ENCODE results near the gene FANCE.

DNA sequence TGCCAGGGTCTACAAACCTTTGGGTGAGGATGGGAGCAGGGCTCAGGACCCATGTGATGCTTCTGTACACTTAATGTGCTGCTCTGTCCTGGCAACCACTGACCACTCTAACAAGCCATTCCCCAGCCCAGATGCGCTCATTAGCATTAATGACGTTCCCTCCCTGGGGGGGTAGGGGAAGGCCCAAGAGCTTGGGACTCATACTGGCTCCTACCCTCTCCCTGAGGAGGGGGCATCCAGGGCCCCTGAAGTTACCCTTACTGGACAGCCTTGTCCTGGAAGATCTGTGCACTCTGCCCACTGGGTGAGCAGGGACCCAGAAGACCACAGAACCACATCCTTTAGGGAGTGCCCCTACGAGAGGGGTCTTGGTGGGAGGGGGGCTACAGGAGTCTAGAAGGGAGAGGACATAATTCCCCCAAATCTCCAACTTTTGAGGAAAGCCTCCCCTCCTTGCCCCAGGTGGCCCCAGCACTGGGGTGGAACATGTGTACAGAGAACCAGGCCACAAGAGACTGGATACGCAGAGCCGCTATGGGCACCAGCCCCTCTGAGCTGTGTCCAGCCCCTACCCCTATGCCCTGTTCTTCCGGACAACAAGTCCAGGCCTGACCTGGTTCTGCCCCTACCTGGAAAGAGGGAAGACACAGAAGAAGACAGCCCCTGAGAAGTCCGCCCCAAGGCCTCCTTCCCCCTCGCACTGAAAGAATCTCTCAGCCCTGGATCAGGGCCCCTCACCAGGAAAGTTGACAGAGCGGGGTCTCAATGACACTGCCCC, 43.3 kb downstream of the FANCE start:
- TF ChIP-seq, protein P1, sequence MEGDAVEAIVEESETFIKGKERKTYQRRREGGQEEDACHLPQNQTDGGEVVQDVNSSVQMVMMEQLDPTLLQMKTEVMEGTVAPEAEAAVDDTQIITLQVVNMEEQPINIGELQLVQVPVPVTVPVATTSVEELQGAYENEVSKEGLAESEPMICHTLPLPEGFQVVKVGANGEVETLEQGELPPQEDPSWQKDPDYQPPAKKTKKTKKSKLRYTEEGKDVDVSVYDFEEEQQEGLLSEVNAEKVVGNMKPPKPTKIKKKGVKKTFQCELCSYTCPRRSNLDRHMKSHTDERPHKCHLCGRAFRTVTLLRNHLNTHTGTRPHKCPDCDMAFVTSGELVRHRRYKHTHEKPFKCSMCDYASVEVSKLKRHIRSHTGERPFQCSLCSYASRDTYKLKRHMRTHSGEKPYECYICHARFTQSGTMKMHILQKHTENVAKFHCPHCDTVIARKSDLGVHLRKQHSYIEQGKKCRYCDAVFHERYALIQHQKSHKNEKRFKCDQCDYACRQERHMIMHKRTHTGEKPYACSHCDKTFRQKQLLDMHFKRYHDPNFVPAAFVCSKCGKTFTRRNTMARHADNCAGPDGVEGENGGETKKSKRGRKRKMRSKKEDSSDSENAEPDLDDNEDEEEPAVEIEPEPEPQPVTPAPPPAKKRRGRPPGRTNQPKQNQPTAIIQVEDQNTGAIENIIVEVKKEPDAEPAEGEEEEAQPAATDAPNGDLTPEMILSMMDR (IDR thresholded peaks at IDR 0.05): no peak
- no peak for TF ChIP-seq POLR2A (IDR thresholded peaks at IDR 0.05)

All from body of pancreas (tissue), 4 donors.